ENCODE data around the gene ANAPC1.
"Not testable (repeated sequence)": the region's sequence is repeated elsewhere in the genome, so short reads cannot be mapped to it uniquely, and the experiment has no call there.

The ANAPC1 gene

DNA sequence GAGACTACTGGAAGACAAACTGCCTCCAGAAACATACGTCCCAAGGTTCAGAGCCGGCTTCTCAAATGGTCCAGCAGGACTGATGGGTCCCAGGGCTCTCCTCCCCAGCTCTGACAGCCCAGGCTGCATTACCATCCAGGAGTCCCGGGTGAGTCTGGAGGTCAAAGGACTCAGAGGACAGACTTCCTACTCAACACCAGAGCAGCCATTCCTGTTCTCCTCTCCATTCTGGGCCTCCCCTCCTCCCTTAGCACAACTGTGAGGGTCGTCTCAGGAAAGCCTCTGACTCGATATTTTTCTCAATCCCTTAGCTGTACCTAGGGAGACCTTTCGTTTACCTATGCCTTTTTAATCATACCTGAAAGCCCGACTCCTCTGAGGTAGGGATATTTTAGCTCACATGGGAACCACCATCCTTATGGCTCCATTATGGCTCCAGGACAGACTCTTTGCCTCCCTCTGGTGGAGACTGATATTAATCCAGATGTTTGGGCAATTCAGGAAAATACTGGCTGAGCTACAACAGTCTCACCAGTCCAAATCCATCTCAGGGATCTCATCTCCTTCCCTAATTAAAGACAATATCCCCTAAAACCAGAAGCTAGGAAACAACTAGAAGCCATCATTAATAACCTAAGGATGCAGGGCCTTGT lies 70.9 kb downstream of the ANAPC1 start:
- not testable (repeated sequence) for DNase-seq (ENCODE audit: low spot score)

DNA sequence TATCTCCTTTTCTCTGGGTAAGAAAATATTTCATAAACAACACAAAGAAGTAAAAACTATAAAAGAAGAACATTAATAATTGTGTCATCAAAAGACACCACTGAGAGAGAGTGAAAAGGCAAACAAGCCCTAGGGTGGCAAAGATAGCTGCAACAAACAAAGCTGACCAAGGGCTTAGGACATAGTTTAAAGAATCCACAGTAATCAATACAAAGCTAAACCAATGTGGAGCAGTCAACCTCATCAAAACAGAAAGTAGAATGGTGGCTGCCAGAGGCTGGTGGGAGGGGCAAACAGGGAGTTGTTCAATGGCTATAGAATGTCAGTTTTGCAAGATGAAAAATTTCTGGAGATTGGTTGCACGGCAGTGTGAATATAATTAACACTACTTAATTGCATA lies 93.4 kb downstream of the ANAPC1 start:
- not testable (repeated sequence) for DNase-seq (ENCODE audit: low spot score)

DNA sequence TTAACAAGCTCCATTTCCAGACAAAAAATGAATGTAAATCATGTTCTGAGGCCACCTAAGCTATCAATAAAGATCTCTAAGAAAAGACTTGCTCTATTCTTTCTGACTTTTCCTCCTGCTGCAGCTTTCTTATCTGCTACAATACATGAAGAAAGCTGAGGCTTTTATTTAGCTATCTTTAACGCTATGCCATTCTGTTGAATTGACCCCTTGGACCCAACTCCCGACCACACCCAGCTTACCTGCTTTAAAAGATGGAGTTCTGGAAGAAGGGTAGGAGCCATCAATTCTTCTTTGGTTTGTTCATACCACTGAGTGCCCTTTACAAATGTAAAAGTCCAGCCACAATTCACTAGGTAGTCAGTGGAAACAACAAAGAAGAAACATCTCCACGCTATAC lies 99.9 kb downstream of the ANAPC1 start:
- DNase-seq (ENCODE audit: low spot score): not testable (repeated sequence)

DNA sequence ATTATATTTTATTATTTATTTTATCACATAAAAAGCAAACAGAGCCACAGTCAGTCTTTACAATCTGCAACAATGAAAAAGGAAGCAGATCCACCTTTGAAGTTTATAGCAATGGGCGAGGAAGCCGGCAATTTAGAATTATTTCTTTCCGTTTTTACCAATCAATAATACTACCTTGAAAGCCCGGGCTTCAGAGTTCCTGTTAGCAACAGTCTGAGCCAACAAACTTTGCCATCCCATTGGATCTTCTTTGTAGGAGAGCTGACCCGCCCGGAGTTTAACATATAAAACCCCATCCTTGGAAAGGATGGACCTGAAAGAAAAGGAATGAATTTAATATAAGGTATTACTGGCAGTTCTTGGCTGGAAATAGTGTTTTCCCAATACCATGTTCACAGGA lies 101.8 kb downstream of the ANAPC1 start:
- DNase-seq (ENCODE audit: low spot score): not testable (repeated sequence)

DNA sequence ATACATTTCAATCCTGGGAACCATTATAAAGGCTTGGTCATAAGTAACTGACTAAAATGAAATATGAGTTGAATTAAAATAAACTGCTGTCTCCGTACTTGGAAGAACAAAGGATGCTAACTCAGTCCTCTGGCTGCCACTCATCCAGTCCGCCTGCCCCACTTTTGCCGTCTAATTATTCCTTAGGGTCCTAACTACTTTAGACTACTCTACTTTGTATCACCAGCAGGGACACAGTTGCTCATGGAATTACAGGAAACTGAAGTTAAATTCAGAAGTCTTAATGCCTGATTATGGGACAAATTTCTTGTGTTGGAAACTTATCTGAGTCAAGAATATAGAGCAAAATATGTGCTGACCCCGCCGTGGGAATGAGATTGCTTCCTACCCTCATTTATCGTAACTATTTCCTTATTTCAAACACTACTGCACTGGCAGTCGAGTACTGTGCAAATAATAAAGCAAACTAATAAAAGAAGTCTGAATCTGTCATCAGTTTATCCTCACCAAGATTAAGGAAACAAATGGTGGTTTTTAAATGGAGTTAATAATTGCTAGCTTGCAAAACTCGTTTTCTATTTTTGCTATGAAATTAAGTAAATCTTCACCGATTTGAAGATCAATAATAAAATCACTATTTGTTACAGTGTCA lies 102.4 kb downstream of the ANAPC1 start:
- not testable (repeated sequence) for DNase-seq (ENCODE audit: low spot score)

DNA sequence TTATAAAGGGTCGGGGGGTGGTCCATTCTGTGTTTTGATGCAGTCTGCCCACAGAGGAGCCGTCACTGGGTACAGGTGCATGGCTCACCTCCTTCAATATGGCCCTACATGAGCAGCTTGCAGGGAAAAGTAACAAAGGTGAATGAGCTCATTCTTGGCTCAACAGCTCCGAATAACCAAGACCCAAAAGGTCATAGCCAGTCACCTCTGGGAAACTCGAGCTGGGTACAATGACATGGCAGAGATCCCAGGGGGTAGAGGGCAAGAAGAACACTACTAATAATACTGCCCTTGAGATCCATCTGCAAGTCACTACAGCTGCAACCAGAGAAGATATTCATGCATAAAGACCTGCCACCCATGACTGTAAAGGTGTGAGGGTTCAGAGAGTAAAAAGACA lies 106.8 kb downstream of the ANAPC1 start:
- not testable (repeated sequence) for DNase-seq (ENCODE audit: low spot score)

DNA sequence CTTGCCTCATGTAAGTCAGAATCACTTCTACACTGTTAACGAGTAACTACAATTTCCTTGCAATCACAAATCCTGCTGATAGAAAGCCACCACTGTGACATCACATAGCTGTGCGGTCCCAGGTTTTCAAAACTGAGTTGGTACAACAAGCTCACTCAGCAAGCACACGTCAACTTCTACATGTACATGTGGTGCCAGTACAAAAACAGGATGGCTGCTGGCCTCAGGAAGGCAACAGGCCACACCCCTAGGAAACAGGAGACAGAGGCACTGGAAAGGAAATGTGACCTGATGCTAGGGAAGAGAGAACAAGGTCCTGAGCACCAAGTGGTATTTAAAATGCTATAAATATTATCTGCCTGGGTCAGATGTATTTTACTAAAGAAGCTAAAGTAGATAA lies 107.7 kb downstream of the ANAPC1 start:
- not testable (repeated sequence) for DNase-seq (ENCODE audit: low spot score)

DNA sequence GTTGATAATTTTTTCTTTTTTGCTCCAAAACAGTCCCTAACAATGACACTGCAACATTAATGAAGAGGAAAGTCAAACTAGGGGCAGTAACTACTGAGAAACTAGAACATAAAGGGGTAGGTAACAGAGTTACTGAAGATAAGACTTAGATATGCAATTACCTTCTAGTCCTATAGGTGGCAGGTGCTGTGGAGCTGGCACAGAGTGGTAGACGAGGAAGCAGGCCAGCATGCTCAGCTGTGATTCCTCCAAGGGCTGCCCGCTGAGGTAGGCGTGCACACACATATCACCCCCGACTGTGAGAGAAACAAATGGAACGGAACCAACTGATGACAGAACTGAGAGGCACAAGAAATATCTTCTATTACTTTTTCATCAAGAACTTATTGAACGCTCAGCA lies 111.8 kb downstream of the ANAPC1 start:
- not testable (repeated sequence) for DNase-seq (ENCODE audit: low spot score)

DNA sequence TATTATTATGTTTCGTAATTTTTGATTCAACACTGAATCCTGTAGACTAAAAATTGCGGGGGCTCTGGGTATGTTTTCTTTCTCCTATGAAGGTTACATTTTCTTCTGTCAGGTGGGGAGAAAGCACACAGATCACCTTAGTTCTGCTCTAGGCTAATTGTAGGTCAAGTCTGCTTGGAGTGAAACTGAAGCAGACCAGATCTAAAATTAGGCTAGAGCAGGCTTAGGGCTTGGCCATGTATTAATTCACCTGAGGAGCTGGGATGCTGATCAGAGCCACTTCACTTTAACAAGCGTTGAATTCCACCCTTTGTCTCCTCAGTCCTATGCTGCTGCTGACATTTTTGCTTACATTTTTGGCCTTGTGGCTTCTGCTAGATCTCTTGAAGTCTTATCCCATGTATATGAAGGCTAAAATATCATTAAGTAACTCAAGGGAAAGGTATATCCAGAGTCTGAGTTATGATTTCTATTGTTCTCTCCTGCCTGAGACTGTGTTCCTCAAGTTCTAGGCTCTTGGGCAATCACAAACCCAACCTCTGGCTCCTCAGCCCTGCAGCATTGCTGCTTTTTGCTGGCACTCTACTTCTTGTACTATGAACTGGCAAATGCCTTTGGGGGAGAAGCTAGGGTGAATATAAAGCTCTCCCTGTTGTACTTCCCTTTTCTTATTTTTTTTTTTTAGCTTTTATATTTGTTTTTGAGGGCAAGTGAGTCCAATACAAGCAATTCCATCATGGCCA lies 112.9 kb downstream of the ANAPC1 start:
- not testable (repeated sequence) for DNase-seq (ENCODE audit: low spot score)

DNA sequence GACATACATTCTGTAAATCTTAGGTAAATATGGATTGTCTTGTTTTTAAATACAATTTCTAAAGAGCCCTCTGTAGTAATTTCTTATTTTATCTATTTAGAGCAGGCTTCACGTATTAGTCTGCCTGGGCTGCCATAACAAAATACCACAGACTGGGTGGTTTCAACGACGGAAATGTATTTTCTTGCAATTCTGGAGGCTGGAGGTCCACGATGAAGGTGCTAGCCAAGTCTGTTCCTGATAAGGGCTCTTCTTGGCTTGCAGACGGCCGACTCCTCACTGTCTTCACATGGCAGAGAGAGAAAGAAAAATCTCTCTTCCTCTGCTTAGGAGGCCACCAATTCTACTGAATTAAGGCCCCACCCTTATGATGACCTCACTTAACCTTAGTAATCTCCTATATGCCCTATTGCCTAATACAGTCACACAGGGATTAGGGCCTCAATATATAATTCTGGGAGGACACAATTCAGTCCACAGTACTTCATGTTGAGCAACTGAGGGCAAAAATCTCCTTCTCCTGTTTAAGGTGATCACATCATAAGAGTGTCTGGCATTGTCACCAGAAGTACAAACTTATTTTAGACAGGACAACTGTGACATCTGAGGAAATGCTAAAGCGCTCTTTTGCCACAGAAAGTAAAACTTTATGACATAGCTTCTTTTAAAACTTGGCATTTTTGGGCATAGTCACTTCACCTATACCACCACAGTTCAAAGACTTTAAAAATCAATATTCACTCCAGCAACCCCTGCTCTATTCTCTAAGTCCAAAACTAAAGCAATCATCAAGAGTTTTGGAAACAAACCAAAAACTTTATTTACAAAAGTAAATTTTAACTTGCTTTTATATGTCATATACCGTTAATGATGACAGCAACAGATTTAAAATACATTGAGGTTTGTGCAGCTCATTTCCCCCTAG lies 115.5 kb downstream of the ANAPC1 start:
- not testable (repeated sequence) for DNase-seq (ENCODE audit: low spot score)

DNA sequence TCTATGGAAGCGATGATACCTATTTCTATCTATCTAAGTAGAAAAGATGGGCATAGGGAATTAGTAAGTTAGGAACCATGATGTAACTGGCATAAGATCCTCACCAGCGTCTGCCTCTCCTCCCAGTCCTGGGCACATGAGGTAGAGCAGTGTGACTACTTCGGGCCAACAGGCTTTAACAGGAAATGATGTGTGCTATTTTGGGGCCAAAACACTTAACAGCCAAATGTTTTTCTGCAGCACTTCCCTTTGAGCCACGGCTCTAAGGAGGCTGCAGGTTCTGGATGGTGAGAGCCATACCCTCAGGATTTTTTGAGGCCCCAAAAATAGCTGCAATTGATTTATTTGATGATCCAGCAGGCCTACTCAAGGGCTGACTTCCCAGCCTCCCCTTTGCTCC lies 116.9 kb downstream of the ANAPC1 start:
- not testable (repeated sequence) for DNase-seq (ENCODE audit: low spot score)

DNA sequence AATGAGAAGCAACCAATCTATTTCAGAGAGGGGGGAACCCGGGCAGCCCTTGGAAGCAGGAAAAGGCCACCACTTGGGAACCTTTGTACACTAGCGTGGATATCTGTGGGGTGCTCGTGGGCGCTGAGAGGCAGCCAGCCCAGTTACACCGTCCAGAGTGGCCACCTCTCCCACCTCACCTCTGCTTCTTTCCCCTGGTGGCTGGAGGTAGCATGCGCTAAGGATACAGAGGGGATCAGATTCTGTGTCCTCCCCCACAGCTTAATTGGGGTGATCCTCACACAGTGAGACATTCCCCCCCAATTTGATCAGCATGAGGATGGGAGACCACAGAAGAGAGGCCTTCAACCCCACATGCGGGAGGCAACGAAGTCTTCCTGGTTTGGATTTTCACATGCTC lies 117.7 kb downstream of the ANAPC1 start:
- DNase-seq (ENCODE audit: low spot score): not testable (repeated sequence)

DNA sequence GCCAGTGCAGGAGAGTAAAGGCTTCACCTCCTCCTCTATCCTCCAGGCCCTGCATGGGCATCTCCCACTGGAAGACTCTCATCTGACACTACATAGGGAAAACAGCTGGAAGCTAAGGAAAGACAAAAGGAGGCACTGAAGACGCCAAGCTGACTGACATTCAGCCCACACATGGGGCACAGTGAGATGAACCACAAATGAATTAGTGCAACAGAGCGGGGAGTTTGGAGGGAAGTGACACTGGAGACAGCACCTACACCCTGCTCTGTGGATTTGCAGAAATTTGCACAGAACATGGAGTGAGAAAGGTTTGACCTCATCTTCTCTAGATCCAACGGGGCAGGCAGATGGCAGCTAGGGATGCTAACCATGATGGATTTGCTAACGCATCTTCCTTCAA lies 119.8 kb downstream of the ANAPC1 start:
- DNase-seq (ENCODE audit: low spot score): not testable (repeated sequence)

DNA sequence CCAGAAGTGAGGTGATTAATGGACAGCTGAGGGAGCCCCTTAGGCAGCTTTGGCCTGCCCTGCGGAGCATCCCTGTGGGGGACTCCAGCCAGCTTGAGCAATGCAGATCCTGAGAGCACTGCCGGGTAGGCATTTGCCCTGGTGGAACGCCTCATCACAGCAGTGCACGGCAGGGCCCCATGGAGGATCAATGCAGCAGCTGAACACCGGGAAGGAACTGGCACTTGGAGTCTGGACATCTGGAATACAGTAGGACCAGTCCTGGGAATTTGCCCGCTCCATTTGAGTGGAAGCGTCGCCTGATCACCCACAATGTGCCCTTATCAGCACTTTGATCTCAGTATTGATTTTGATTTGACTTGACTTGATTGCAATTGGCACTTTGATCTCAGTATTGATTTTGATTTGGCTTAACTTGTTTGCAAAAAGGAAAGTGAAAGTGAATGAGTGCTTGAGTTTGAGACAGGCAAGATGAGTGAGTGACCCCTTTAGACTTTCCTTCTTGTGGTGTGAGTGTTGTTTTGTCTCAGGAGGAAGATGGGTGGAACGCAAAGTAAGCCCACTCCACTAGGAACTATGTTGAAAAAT lies 123.2 kb downstream of the ANAPC1 start:
- not testable (repeated sequence) for DNase-seq (ENCODE audit: low spot score)

DNA sequence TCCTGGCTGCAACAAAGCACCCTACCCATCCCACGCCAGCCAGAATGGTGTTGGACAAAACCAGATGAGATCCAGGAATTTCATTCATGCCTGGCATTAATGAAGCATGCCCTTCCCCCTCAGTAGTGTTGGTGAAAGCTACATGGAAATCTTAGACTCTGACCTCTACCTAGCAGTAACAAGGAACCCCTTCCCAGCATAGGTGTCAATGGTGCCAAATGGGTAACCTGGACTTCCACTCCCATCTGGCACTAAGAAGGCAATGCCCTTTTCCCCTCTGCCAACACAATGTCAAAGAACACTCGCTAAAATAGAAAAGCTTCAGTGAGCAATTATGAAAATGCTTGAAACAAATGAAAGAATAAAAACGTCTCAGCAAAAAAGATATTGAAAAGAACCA lies 131.5 kb downstream of the ANAPC1 start:
- DNase-seq (ENCODE audit: low spot score): not testable (repeated sequence)

DNA sequence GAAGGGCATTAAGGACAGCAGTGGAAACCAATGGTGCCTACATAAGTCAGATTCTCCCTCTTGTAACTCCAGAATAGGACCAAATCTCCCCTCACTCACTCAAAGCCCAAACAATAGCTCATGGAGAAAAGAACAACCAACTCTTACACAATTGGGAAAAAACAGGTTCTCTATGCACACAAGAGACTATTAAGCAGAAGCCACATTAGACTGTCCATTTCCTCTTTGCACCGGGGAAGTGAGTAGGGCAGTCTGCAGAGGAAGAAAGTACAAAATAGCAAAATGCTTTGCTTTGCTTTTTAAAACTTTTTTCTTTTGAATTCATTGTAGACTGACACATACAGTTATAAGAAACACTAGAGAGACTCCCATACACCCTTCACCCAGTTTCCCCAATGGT lies 133.4 kb downstream of the ANAPC1 start:
- not testable (repeated sequence) for DNase-seq (ENCODE audit: low spot score)

DNA sequence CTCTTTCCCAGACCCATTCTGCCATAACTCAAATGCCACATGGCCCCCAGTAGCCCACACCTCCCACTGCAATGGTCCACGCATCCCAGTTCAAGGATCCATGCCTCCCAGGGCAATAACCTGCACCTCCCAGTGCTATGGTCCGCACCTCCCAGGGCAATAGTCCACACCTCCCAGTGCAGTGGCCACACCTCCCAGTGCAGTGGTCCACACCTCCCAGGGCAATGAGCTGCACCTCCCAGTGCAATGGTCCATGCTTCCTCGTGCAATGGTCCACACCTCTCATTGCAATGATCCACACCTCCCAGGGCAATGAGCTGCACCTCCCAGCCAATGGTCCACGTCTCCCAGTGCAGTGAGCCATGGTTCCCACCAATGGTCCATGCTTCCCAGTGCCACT lies 135.6 kb downstream of the ANAPC1 start:
- DNase-seq (ENCODE audit: low spot score): not testable (repeated sequence)

DNA sequence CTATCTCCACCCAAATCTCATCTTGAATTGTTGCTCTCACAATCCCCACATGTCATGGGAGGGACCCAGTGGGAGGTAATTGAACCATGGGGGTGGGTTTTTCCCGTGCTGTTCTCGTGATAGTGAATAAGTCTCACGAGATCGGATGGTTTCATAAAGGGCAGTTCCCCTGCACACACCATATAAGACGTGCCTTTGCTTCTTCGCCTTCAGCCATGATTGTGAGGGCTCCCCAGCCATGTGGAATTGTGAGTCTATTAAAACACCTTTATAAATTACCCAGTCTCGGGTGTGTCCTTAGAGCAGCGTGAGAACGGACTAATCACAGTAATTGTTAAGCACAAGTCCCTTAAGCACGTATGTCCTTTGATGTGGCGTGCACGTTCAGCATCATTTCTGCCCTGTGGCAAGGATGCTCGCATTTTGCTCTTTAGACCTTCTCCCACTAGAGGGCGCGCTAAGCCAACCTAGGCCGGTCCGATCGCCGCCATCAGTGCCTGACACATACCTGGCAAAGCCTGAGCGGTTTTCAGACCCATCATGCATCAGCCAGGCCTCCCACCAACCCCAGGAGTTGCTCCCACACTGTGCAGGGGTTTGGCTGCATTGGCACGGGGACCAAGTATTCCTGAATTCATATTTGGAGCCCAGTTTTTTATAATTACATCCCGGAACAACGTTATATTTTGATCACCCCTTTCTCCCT lies 136.4 kb downstream of the ANAPC1 start:
- not testable (repeated sequence) for DNase-seq (ENCODE audit: low spot score)

DNA sequence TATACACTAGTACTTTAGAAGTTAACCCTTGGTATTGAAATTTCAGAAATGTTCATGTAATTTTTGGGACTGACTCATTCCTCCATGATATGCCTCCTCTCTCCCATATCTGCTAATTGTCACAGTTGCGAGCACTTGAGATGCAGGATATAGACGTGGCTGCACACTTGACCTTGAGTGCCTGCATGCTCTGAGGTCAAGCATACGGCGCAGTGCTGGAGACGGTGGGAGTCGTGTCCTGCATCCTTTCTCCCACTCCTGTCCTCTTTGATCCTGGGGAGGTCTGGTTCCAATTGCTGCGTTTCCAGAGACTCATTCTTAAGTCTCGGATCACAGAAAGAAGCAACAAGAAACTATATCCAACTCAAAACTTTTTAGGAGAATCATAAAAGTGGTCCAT lies 139.2 kb downstream of the ANAPC1 start:
- DNase-seq (ENCODE audit: low spot score): not testable (repeated sequence)

DNA sequence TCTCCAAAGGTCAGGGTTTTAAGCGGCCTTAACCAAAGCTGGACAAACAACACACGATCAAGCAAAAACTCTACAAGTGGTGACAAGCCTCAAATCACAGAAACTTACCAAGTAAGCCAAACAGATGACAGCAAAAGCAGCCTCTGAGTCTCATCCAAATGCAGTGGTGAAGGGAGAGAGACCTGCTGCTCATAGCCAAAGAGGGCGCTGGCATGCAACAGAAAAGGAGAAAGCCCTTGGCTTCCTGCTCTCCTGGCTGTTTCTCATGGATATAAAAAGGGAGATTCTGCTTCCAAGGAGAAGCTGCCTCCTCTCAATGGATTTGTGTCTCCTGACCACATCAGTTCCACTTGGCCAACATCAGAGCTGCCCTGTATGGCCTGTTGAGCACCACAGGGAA lies 142.5 kb downstream of the ANAPC1 start:
- DNase-seq (ENCODE audit: low spot score): not testable (repeated sequence)

All from germinal center (tissue), 1 donor.